Kidney glomerular epithelial cell (primary cell): ENCODE data around the gene CPAMD8.
"Not testable (repeated sequence)": the region's sequence is repeated elsewhere in the genome, so short reads cannot be mapped to it uniquely, and the experiment has no call there.

Experiments used
- DNase-seq: peaks from one replicate; lab custom pipeline; 2025; lab: John Stamatoyannopoulos, UW

CPAMD8 gene

GRCh38 chr19:17001603-17002183 is 24.9 kb downstream of the CPAMD8 start:
- no peak for DNase-seq

GRCh38 chr19:16998635-16999194 is 27.9 kb downstream of the CPAMD8 start:
- no peak for DNase-seq

- DNase-seq = not testable (repeated sequence)
Observed at GRCh38 chr19:16996838-16997490, 29.6 kb downstream of the CPAMD8 start.

GRCh38 chr19:16988661-16989060 is 37.9 kb downstream of the CPAMD8 start:
- no peak for DNase-seq

- no peak for DNase-seq
Observed at GRCh38 chr19:16985403-16985802, 41.2 kb downstream of the CPAMD8 start.

GRCh38 chr19:16982586-16982985 is 44.0 kb downstream of the CPAMD8 start:
- not testable (repeated sequence) for DNase-seq

- no peak for DNase-seq
Observed at GRCh38 chr19:16978839-16979802, 47.5 kb downstream of the CPAMD8 start.

GRCh38 chr19:16978156-16978555 is 48.5 kb downstream of the CPAMD8 start:
- no peak for DNase-seq

- DNase-seq = no peak
Observed at GRCh38 chr19:16977306-16977705, 49.3 kb downstream of the CPAMD8 start.

- no peak for DNase-seq
Observed at GRCh38 chr19:16976446-16976845, 50.2 kb downstream of the CPAMD8 start.

- no peak for DNase-seq
Observed at GRCh38 chr19:16970821-16971220, 55.8 kb downstream of the CPAMD8 start.

- DNase-seq = no peak
Observed at GRCh38 chr19:16969135-16969534, 57.5 kb downstream of the CPAMD8 start.

- not testable (repeated sequence) for DNase-seq
Observed at GRCh38 chr19:16960996-16961822, 65.4 kb downstream of the CPAMD8 start.

GRCh38 chr19:16958277-16958676 is 68.3 kb downstream of the CPAMD8 start:
- DNase-seq = not testable (repeated sequence)

GRCh38 chr19:16957855-16958254 is 68.8 kb downstream of the CPAMD8 start:
- DNase-seq = no peak

GRCh38 chr19:16957151-16957701 is 69.4 kb downstream of the CPAMD8 start:
- DNase-seq = no peak

GRCh38 chr19:16955161-16955560 is 71.4 kb downstream of the CPAMD8 start:
- no peak for DNase-seq

GRCh38 chr19:16952046-16952445 is 74.6 kb downstream of the CPAMD8 start:
- no peak for DNase-seq

- no peak for DNase-seq
Observed at GRCh38 chr19:16951529-16951928, 75.1 kb downstream of the CPAMD8 start.

GRCh38 chr19:16949496-16950023 is 77.0 kb downstream of the CPAMD8 start:
- DNase-seq = no peak
